Skin of body (tissue), 3 donors: ENCODE data around the gene SMG6. TPM values are rescaled to one million over a fixed set of nuclear protein-coding genes. Genes with fewer than 3 reads are reported as not detected.
"Not testable (repeated sequence)": the region's sequence is repeated elsewhere in the genome, so short reads cannot be mapped to it uniquely, and the experiment has no call there.

Experiments used
- DNase-seq: peaks from one replicate; lab custom pipeline; 2025; lab: John Stamatoyannopoulos, UW
- small RNA-seq: library from RNA; depleted of rRNA; stranded (forward); fragments of <200 nt; gene quantifications from one replicate; pipeline ENCODE3, GENCODE V24; 2014; ENCODE audit warnings: low replicate concordance
- total RNA-seq: library from RNA; depleted of rRNA; stranded (reverse); fragments of >200 nt; gene quantifications from one replicate; pipeline ENCODE4 v1.2.3, GENCODE V29; 2014

SMG6 gene
- total RNA-seq, 1 donor from 2014 or later, result 21.1 TPM

DNA sequence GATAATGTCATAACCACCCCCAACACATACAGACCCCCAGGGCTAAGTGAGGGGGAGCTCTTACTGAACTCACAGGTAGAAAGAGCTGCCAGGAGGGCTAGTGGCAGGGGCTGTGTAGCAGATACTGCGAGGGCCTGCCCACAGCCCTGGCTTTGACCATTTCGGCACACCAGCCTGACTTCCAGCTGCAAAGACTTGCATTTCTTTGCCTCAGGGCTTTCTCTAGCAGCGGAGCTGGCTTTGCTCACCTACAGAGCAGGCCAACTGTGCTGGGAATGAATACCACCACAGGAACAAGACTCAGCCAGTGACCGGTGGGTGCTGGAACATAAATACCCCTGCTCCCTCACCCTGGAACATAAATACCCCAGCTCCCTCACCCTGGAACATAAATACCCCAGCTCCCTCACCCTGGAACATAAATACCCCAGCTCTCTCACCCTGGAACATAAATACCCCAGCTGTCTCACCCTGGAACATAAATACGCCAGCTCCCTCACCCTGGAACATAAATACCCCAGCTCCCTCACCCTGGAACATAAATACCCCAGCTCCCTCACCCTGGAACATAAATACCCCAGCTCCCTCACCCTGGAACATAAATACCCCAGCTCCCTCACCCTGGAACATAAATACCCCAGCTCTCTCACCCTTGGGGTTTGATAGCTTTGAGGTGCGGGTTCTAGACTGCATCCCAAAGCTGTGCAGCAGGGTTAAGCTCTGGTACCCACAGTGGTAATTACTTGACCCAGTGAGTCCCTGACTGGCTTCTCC is 290.2 kb downstream of the SMG6 start:
- not testable (repeated sequence) for DNase-seq

DNA sequence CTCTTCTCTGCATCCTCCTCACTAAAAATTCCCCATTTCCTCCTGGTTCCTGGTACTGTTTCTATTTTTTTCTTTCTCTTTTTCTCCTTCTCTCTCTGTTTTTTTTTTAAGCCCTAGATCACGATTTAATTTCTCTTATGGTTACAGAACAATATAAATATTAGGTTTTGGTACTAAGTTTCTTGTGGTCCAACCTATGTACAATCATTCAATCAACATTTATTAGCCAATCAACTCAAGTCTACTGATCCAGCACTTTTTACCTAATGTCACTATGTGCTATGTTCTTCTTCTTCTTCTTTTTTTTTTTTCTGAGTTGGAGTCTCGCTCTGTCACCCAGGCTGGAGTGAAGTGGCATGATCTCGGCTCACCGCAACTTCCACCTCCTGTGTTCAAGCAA is 291.1 kb downstream of the SMG6 start:
- DNase-seq, result no peak

DNA sequence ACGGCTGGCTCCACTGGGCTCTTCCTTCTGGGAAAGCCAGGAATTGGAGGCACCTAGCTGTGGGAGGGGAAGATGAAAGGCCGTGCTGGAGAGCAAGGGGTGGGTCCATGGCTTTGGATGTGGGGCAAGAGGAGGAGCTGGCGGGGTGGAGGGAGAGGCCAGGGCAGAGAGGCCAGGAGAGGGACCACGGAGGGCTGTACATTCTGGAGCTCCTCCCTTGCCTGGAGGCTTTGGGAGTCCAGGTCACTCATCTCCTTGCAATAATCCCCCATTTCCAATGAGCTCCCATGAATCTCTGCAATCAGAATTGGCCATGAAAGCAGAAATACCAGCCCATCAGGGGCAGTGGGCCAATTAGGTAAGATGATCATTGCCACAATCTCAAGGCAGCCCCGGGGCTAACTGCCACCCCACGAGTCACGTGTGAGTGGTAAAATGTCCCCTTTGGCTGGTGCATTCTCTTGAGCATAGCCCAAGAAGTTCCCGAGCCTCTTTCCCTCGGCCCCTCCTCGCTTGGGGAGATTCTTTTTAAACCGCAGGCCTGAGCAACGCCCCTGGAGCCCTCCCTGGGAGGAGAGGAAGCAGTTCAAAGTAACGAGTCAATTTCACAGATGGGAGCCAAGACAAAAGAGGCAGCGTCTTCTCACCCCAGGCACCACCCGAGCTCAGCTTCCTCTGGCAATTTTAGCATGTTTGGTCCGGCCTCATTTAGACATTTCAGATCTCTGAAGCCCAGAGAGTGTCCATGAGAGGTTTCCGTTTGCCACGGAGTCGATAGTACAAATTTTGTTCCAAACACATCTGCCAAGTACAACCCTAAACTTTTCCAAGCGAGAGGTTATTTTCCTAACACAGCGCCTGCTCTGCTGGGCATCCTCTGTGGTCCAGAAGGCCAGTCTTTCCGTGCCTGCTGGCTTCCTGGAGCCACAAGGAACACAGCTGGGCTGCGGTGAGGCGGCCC is 291.9 kb downstream of the SMG6 start:
- DNase-seq, result no peak

Small RNA genes within 50 kb of the gene (small RNA-seq; reads per million reads assigned to genes)
- gene AC090617.6, result not detected
- not detected for gene AC090617.7
- gene AC090617.8, result not detected
- not detected for gene AC090617.9
- 3.6 reads per million, percentile 89 among the genes with 10 or more reads in this experiment for gene MIR132
- 1.2 reads per million, percentile 81 among the genes with 10 or more reads in this experiment for gene MIR212
- gene OVCA2, result not detected
- not detected for gene RN7SL624P
- gene SNORD91A, result 804 reads per million, percentile 99 among the genes with 10 or more reads in this experiment
- 66.0 reads per million, percentile 96 among the genes with 10 or more reads in this experiment for gene SNORD91B

Other genes with a start within 250 kb of the SMG6 start
- gene HIC1, start 248.7 kb downstream of the SMG6 start, total RNA-seq, result 13.5 TPM
- 12.1 TPM for gene SRR, start 165 bp upstream of the SMG6 start, total RNA-seq
- gene TSR1, start 32.7 kb upstream of the SMG6 start, total RNA-seq, result 25.8 TPM
- gene SGSM2, start 33.7 kb upstream of the SMG6 start, total RNA-seq, result 36.3 TPM
- 10.5 TPM for gene MNT, start 97.3 kb upstream of the SMG6 start, total RNA-seq
- gene METTL16, start 208.1 kb upstream of the SMG6 start, total RNA-seq, result 18.0 TPM